SK-N-SH (cell line): ENCODE data around the gene DICER1.

Experiments used
- CTCF ChIP-seq: fragments of 200-600 bp; sonication (generic); IDR thresholded peaks from 2 replicates; pipeline ENCODE4 v1.6.1; 2017; ENCODE audit warnings: antibody characterized with exemption, mild to moderate bottlenecking, moderate library complexity
- JUND ChIP-seq: IDR thresholded peaks from 2 replicates; pipeline ENCODE4 v1.4.0; 2012
- MEF2A ChIP-seq: IDR thresholded peaks from 2 replicates; pipeline ENCODE4 v1.4.0; 2012; ENCODE audit warnings: low read depth, borderline replicate concordance
- MXI1 ChIP-seq: IDR thresholded peaks from 2 replicates; pipeline ENCODE4 v1.6.1; 2012; ENCODE audit warnings: mild to moderate bottlenecking, low read depth, low read length, improper control_type of control experiment
- POLR2AphosphoS5 ChIP-seq: IDR thresholded peaks from 2 replicates; pipeline ENCODE4 v1.6.1; 2012; ENCODE audit warnings: low read depth, low read length
- TCF12 ChIP-seq: IDR thresholded peaks from 2 replicates; pipeline ENCODE4 v1.4.0; 2012

- TF ChIP-seq JUND (no peak), TCF12 (no peak), POLR2AphosphoS5 (no peak), CTCF (no peak), MEF2A (no peak), MXI1 (no peak)
Observed at GRCh38 chr14:95192311-95192710, 35.0 kb upstream of the DICER1 start.
